ENCODE data around the gene CYP2D6.
"Not testable (repeated sequence)": the region's sequence is repeated elsewhere in the genome, so short reads cannot be mapped to it uniquely, and the experiment has no call there.

Gene CYP2D6

DNA sequence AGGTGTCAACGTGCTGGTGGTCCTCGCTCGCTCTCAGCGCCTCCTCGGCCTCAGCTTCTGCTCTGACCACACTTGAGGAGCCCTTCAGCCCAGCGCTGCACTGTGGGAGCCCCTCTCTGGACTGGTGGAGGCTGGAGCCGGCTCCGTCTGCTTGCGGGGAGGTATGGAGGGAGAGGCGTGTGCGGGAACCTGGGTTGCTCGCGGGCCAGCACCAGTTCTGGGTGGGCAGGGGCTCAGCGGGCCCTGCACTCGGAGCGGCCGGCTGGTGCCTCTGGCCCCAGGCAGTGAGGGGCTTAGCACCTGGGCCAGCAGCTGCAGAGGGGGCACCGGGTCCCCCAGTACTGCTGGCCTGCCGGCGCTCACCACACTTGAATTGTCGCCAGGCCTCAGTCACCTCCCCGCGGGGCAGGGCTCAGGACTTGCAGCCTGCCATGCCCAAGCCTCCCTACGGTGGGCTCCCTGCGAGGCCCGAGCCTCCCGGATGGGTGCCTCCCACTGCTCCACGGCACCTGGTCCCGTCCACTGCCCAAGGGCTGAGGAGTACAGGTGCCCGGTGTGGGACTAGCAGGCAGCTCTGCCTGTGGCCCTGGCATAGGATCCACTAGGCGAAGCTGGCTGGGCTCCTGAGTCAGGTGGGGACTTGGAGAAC, 7.6 kb upstream of the CYP2D6 start:
- no peak for DNase-seq (ENCODE audit: low spot score)
- no peak overlapping the region for H3K4me3 ChIP-seq
- TF ChIP-seq, protein P1, sequence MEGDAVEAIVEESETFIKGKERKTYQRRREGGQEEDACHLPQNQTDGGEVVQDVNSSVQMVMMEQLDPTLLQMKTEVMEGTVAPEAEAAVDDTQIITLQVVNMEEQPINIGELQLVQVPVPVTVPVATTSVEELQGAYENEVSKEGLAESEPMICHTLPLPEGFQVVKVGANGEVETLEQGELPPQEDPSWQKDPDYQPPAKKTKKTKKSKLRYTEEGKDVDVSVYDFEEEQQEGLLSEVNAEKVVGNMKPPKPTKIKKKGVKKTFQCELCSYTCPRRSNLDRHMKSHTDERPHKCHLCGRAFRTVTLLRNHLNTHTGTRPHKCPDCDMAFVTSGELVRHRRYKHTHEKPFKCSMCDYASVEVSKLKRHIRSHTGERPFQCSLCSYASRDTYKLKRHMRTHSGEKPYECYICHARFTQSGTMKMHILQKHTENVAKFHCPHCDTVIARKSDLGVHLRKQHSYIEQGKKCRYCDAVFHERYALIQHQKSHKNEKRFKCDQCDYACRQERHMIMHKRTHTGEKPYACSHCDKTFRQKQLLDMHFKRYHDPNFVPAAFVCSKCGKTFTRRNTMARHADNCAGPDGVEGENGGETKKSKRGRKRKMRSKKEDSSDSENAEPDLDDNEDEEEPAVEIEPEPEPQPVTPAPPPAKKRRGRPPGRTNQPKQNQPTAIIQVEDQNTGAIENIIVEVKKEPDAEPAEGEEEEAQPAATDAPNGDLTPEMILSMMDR (IDR thresholded peaks at IDR 0.05): no peak
- H3K27ac ChIP-seq: no peak overlapping the region

- H3K27ac ChIP-seq; H3K4me3 ChIP-seq; DNase-seq (ENCODE audit: low spot score): not testable (repeated sequence)
These were observed 5.1 kb upstream of the CYP2D6 start for GRCh38 chr22:42135688-42136087.

GRCh38 chr22:42134100-42135020, 3.8 kb upstream of the CYP2D6 start:
- Histone ChIP-seq H3K4me3 (no peak overlapping the region), H3K27ac (no peak overlapping the region)
- DNase-seq (ENCODE audit: low spot score): no peak
- TF ChIP-seq, protein P1 (IDR thresholded peaks at IDR 0.05): no peak

DNA sequence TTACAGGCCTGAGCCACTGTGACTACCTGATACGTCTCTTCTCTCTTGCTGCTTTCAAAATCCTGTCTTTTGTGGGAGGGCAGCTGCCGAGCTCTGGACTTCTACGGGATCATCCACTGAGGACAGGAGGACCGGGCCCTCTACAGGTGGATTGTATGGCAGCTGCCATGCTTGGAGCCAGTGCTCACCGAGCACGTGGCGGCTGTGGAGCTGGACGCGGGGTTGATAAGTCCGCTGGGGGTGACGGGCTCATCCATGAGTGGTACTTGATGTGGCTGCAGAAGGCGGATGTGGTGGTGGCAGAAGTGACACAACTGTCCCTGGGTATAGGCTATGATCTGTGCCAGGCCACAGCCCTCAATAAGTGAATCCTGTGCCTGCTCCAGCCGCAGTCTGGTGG, 1.8 kb upstream of the CYP2D6 start:
- Histone ChIP-seq H3K27ac (no peak overlapping the region), H3K4me3 (no peak overlapping the region)
- TF ChIP-seq, protein P1 (IDR thresholded peaks at IDR 0.05): no peak
- no peak for DNase-seq (ENCODE audit: low spot score)

- no peak for DNase-seq (ENCODE audit: low spot score)
- Histone ChIP-seq H3K4me3 (no peak overlapping the region), H3K27ac (no peak overlapping the region)
- TF ChIP-seq, protein P1 (IDR thresholded peaks at IDR 0.05): no peak
These were observed 952 bp upstream of the CYP2D6 start for GRCh38 chr22:42131562-42131961.

DNA sequence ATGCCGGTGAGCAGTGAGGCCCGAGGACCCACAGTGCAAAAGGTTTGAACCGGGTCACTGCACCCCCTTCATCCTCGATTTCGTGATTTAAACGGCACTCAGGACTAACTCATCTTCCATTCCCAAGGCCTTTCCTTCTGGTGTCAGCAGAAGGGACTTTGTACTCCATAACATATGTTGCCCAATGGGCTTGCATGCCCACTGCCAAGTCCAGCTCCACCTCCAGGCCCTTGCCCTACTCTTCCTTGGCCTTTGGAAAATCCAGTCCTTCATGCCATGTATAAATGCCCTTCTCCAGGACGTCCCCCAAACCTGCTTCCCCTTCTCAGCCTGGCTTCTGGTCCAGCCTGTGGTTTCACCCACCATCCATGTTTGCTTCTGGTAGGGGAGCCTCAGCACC, 428 bp downstream of the CYP2D6 start:
- not testable (repeated sequence) for H3K27ac ChIP-seq; DNase-seq (ENCODE audit: low spot score); H3K4me3 ChIP-seq

- not testable (repeated sequence) for DNase-seq (ENCODE audit: low spot score)
These were observed 1.6 kb downstream of the CYP2D6 start for GRCh38 chr22:42128776-42129694.

DNA sequence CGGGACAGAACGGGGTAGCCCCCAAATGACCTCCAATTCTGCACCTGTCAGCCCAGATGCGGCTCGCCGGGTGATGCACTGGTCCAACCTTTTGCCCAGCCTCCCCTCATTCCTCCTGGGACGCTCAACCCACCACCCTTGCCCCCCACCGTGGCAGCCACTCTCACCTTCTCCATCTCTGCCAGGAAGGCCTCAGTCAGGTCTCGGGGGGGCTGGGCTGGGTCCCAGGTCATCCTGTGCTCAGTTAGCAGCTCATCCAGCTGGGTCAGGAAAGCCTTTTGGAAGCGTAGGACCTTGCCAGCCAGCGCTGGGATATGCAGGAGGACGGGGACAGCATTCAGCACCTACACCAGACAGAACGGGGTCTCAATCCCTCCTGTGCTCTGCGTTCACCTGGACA, 2.6 kb downstream of the CYP2D6 start:
- not testable (repeated sequence) for H3K4me3 ChIP-seq; DNase-seq (ENCODE audit: low spot score); H3K27ac ChIP-seq

More at GRCh38 chr22:42128776-42129694, 1.6 kb downstream of the CYP2D6 start:
- H3K4me3 ChIP-seq, H3K27ac ChIP-seq: not testable (repeated sequence)
